Astrocyte of the cerebellum (primary cell): Measurements from ENCODE around the gene ZNF727.
"Not testable (repeated sequence)": the region's sequence is repeated elsewhere in the genome, so short reads cannot be mapped to it uniquely, and the experiment has no call there.

Source experiments
- DNase-seq: peaks from one replicate; pipeline ENCODE4 v3.0.0-alpha.2; 2011; ENCODE audit warnings: low read depth
- H3K4me3 ChIP-seq: 2 replicates; pipeline ENCODE4 v1.5.1; 2011; ENCODE audit warnings: mild to moderate bottlenecking, low read depth, low read length, moderate library complexity
- in situ Hi-C: cut with HindIII; loops from 2 replicates; pipeline ENCODE4 v1.10.0; 2017; ENCODE audit warnings: low sequenced_read_pairs
- TF ChIP-seq, protein P1 (sequence below): IDR thresholded peaks from 2 replicates; pipeline ENCODE4 v1.5.1; 2012; ENCODE audit warnings: low read length, low read depth, moderate library complexity, mild to moderate bottlenecking; ENCODE audit errors: missing control alignments

ZNF727 gene

DNA sequence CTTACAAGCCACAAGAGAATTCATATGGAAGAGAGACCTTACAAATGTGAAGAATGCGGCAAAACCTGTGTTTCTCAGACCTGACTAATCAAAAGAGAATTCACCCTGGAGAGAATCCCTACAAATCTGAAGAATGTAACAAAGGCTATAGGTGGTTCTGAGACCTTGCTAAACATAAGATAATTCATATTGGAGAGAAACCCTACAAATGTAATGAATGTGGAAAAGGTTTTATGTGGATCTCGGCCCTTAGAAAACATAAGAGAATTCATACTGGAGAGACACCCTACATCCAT is 33.4 kb downstream of the ZNF727 start:
- in situ Hi-C loops: no loop called here
- TF ChIP-seq, protein P1, sequence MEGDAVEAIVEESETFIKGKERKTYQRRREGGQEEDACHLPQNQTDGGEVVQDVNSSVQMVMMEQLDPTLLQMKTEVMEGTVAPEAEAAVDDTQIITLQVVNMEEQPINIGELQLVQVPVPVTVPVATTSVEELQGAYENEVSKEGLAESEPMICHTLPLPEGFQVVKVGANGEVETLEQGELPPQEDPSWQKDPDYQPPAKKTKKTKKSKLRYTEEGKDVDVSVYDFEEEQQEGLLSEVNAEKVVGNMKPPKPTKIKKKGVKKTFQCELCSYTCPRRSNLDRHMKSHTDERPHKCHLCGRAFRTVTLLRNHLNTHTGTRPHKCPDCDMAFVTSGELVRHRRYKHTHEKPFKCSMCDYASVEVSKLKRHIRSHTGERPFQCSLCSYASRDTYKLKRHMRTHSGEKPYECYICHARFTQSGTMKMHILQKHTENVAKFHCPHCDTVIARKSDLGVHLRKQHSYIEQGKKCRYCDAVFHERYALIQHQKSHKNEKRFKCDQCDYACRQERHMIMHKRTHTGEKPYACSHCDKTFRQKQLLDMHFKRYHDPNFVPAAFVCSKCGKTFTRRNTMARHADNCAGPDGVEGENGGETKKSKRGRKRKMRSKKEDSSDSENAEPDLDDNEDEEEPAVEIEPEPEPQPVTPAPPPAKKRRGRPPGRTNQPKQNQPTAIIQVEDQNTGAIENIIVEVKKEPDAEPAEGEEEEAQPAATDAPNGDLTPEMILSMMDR: no peak
- no peak for DNase-seq
- H3K4me3 ChIP-seq: no peak overlapping the region

DNA sequence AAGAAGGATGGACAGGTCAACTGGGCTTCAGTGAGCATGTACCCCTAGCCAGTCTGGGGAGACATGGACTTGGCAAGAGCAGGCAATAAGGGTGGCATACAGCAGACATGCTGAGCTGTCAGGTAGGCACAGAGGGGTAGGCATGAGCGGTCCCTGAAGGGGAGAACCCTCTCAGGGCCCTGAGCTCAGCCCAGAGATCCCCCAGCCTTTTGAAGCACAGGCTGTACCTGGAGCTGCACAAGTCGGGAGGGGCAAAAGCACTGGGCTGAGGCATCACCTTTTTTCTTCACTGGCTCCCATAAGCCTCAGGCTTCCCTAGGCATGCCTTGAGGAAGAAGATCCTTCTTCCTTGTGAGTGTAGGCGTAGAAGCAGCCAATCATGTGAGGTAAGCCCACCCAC is 42.3 kb downstream of the ZNF727 start:
- H3K4me3 ChIP-seq: no peak overlapping the region
- in situ Hi-C loops: no loop called here
- TF ChIP-seq, protein P1: no peak
- DNase-seq: no peak

DNA sequence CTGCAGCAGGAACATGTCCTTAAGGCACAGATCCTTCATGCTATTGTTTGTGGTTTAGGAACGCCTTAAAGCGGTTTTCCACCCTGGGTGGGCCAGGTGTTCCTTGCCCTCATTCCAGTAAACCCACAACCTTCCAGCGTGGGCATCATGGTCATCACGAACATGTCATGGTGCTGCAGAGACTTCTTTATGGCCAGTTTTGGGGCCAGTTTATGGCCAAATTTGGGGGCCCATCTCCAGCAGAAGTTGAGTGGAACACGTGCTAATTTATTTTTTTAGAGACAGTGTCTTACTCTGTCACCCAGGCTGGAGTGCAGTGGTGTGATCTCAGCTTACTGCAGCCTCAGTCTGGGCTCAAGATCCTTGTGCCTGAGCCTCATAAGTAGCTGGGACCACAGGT is 43.6 kb downstream of the ZNF727 start:
- H3K4me3 ChIP-seq, DNase-seq, in situ Hi-C loops: not testable (repeated sequence)
